H1 (cell line): ENCODE data around the gene BAIAP2L2. TPM values are rescaled to one million over a fixed set of nuclear protein-coding genes. Genes with fewer than 3 reads are reported as not detected.

ENCODE experiments used
- JUN ChIP-seq: IDR thresholded peaks from 2 replicates; pipeline ENCODE4 v1.6.1; 2011; ENCODE audit warnings: low read depth, mild to moderate bottlenecking, improper control_type of control experiment, low read length
- RAD21 ChIP-seq, 2 experiments: IDR thresholded peaks in 1 of 2; conservative IDR thresholded peaks in 1 of 2; 2 replicates each; pipeline ENCODE4 v1.6.1; 2011; ENCODE audit warnings: low read depth in 2 of 2, low read length in 2 of 2, improper control_type of control experiment in 1 of 2, inconsistent platforms in 1 of 2, mild to moderate bottlenecking in 1 of 2, moderate library complexity in 1 of 2
- TBP ChIP-seq: IDR thresholded peaks from 2 replicates; pipeline ENCODE4 v1.6.1; 2011; ENCODE audit warnings: low read depth, low read length, improper control_type of control experiment
- polyA plus RNA-seq, 7 experiments: library from polyadenylated mRNA; depleted of rRNA in 3 of 7; stranded (reverse) in 5 of 7; unstranded in 2 of 7; fragments of >200 nt in 5 of 7; fragments of 200-250 nt in 2 of 7; gene quantifications; 1 replicate in 5 of 7; 2 replicates in 1 of 7; 4 replicates in 1 of 7; pipeline versions ENCODE4 v1.2.1 to v1.2.3, GENCODE V29; 2011 to 2013; ENCODE audit warnings: missing spikeins in 2 of 7, mixed read lengths in 2 of 7
- total RNA-seq: library from RNA; stranded (reverse); fragmentation: NEBNext Ultra II Directional; extraction: Animal tissue kit (Norgen Biotek cat#: 25700); gene quantifications from 2 replicates; pipeline ENCODE4 v1.2.1, GENCODE V29; 2021
- TF ChIP-seq, protein P1 (sequence below): IDR thresholded peaks from 2 replicates; pipeline ENCODE4 v1.6.1; 2011; ENCODE audit warnings: low read length, improper control_type of control experiment

Gene BAIAP2L2
- total and polyA plus RNA-seq, 2 of the 8 experiments (the other 6 are each of a cell fraction or from before 2014, with no cell fraction given): 5.4 to 10.0 TPM

DNA sequence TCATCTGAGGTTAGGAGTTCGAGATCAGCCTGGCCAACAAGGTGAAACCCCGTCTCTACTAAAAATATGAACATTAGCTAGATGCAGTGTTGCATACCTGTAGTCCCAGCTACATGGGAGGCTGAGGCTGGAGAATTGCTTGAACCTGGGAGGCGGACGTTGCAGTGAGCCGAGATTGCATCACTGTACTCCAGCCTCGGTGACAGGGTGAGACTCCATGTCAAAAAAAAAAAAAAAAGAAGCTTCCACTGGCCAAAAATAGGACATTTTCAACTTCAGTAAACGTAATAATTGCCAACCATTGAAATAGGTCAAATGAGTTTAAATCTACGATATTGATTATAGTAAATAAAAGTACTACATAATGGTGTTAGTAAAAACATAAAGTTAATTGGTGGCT is 6.8 kb downstream of the BAIAP2L2 start (continued):
- no peak for TF ChIP-seq RAD21 (IDR thresholded peaks at IDR 0.05 in 1 of 2, conservative IDR thresholded peaks at IDR 0.05 in 1 of 2; ENCODE audit: low read depth in 2 of 2, low read length in 2 of 2)
- TF ChIP-seq, protein P1, sequence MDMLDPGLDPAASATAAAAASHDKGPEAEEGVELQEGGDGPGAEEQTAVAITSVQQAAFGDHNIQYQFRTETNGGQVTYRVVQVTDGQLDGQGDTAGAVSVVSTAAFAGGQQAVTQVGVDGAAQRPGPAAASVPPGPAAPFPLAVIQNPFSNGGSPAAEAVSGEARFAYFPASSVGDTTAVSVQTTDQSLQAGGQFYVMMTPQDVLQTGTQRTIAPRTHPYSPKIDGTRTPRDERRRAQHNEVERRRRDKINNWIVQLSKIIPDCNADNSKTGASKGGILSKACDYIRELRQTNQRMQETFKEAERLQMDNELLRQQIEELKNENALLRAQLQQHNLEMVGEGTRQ: no peak
- no peak for TF ChIP-seq JUN
- TF ChIP-seq TBP: no peak
- TF ChIP-seq, all 59 proteins: peak for 0
